ENCODE measurements around the gene SHC2. TPM values are rescaled to one million over a fixed set of nuclear protein-coding genes. Genes with fewer than 3 reads are reported as not detected.

SHC2 gene
- total RNA-seq, 1 experiment from 2014 or later: not detected

GRCh38 chr19:370641-371330, 90.0 kb downstream of the SHC2 start:
- Histone ChIP-seq H3K4me1 (replicated peaks) (no peaks in the 10 kb centered on the region), H3K9me3 (replicated peaks) (no peaks in the 10 kb centered on the region), H3K36me3 (no peaks in the 10 kb centered on the region), H3K4me3 (no peak overlapping the region), H3K27me3 (replicated peaks) (peaks cover 56% of the 10 kb centered on the region), H3K27ac (no peak overlapping the region)
- DNase-seq (ENCODE audit: low read depth in 1 of 2, low spot score in 2 of 2): peak in 1 of 2 experiments; percentile 32

DNA sequence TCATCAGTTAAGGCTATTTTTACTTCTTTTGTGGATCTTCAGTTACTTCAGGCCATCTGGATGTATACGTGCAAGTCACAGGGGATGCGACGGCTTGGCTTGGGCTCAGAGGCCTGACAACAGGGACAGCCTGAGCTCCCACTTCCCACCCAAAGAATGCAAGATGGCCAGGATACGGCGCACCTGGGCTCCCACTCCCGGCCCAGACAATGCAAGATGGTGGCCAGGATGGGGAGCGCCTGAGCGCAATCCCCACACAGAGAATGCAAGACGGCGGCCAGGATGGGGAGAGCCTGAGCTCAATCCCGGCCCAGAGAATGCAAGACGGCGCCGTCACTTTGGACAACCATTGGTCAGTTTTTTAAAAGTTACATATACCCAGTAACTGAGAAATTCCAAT, 91.0 kb downstream of the SHC2 start:
- Histone ChIP-seq H3K9me3 (replicated peaks) (no peaks in the 10 kb centered on the region), H3K4me1 (replicated peaks) (no peaks in the 10 kb centered on the region), H3K27me3 (replicated peaks) (peaks cover 47% of the 10 kb centered on the region), H3K4me3 (no peak overlapping the region), H3K27ac (no peak overlapping the region), H3K36me3 (no peaks in the 10 kb centered on the region)
- DNase-seq (ENCODE audit: low read depth in 1 of 2, low spot score in 2 of 2): peak in 1 of 2 experiments; percentile 25

- Histone ChIP-seq H3K4me1 (replicated peaks) (no peaks in the 10 kb centered on the region), H3K27ac (no peak overlapping the region), H3K36me3 (no peaks in the 10 kb centered on the region), H3K27me3 (replicated peaks) (peaks cover 41% of the 10 kb centered on the region), H3K4me3 (no peak overlapping the region), H3K9me3 (replicated peaks) (no peaks in the 10 kb centered on the region)
- peak in 1 of 2 experiments; percentile 26 for DNase-seq (ENCODE audit: low read depth in 1 of 2, low spot score in 2 of 2)
Observed at GRCh38 chr19:369256-369655, 91.6 kb downstream of the SHC2 start.

GRCh38 chr19:368630-369024, 92.2 kb downstream of the SHC2 start:
- Histone ChIP-seq H3K27ac (no peak overlapping the region), H3K9me3 (replicated peaks) (no peaks in the 10 kb centered on the region), H3K27me3 (replicated peaks) (peaks cover 34% of the 10 kb centered on the region), H3K4me3 (no peak overlapping the region), H3K4me1 (replicated peaks) (no peaks in the 10 kb centered on the region), H3K36me3 (no peaks in the 10 kb centered on the region)
- DNase-seq (ENCODE audit: low read depth in 1 of 2, low spot score in 2 of 2): peak in 1 of 2 experiments; percentile 22

- peak in 1 of 2 experiments; percentile 15 for DNase-seq (ENCODE audit: low read depth in 1 of 2, low spot score in 2 of 2)
- H3K36me3 ChIP-seq: no peaks in the 10 kb centered on the region
- no peak overlapping the region for H3K27ac ChIP-seq
- H3K4me3 ChIP-seq: no peak overlapping the region
- H3K4me1 ChIP-seq (replicated peaks): no peaks in the 10 kb centered on the region
- peaks cover 29% of the 10 kb centered on the region for H3K27me3 ChIP-seq (replicated peaks)
- H3K9me3 ChIP-seq (replicated peaks): no peaks in the 10 kb centered on the region
Observed at GRCh38 chr19:367963-368629, 92.7 kb downstream of the SHC2 start.

DNA sequence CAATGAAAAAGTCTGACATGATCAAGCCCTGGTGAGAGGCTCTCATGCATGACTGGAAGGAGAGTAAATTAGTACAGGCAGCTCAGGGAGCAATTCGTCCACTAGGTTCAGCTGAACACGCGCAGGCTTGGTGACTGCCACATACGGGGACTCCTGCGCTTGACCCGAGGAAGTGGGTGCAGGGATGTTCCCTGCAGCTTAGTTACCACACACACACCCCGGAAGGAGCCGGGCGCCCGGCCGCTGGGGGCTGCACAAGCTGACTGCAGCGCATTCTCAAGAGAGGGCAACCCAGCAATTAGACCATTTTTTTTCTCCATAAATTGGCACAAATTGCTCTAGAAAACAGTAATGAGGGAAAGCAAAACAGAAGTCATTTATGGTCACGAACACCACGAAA, 93.3 kb downstream of the SHC2 start:
- no peak overlapping the region for H3K27ac ChIP-seq
- H3K27me3 ChIP-seq (replicated peaks): peaks cover 24% of the 10 kb centered on the region
- H3K4me1 ChIP-seq (replicated peaks): no peaks in the 10 kb centered on the region
- H3K9me3 ChIP-seq (replicated peaks): no peaks in the 10 kb centered on the region
- no peaks in the 10 kb centered on the region for H3K36me3 ChIP-seq
- H3K4me3 ChIP-seq: no peak overlapping the region
- peak in 1 of 2 experiments; percentile 31 for DNase-seq (ENCODE audit: low read depth in 1 of 2, low spot score in 2 of 2)

GRCh38 chr19:366951-367350, 93.9 kb downstream of the SHC2 start:
- Histone ChIP-seq H3K9me3 (replicated peaks) (no peaks in the 10 kb centered on the region), H3K36me3 (no peaks in the 10 kb centered on the region), H3K27ac (no peak overlapping the region), H3K4me3 (no peak overlapping the region), H3K4me1 (replicated peaks) (no peaks in the 10 kb centered on the region), H3K27me3 (replicated peaks) (peaks cover 18% of the 10 kb centered on the region)
- peak in 1 of 2 experiments; percentile 30 for DNase-seq (ENCODE audit: low read depth in 1 of 2, low spot score in 2 of 2)

Other genes starting within 250 kb of the SHC2 start
- 7.3 and 18.5 TPM in 2 replicates for gene PLPP2, start 169.6 kb downstream of the SHC2 start, total RNA-seq (2014; rRNA removed; shearing (Covaris generic))
- 19.9 and 26.6 TPM in 2 replicates for gene MIER2, start 116.2 kb downstream of the SHC2 start, total RNA-seq (2014; rRNA removed; shearing (Covaris generic))
- 0.05 TPM in 1 of 2 replicates, not detected in the other for gene C2CD4C, start 51.9 kb downstream of the SHC2 start, total RNA-seq (2014; rRNA removed; shearing (Covaris generic))
- gene MADCAM1, start 35.5 kb upstream of the SHC2 start, total RNA-seq (2014; rRNA removed; shearing (Covaris generic)): not detected in 2 replicates
- 68.7 and 73.3 TPM in 2 replicates for gene TPGS1, start 46.5 kb upstream of the SHC2 start, total RNA-seq (2014; rRNA removed; shearing (Covaris generic))
- gene CDC34, start 70.7 kb upstream of the SHC2 start, total RNA-seq (2014; rRNA removed; shearing (Covaris generic)): 62.1 and 97.9 TPM in 2 replicates
- gene GZMM, start 83.0 kb upstream of the SHC2 start, total RNA-seq (2014; rRNA removed; shearing (Covaris generic)): not detected in 2 replicates
- 444 and 577 TPM in 2 replicates for gene BSG, start 111.6 kb upstream of the SHC2 start, total RNA-seq (2014; rRNA removed; shearing (Covaris generic))
- gene HCN2, start 128.8 kb upstream of the SHC2 start, total RNA-seq (2014; rRNA removed; shearing (Covaris generic)): 2.2 and 4.3 TPM in 2 replicates
- 44.2 and 44.7 TPM in 2 replicates for gene POLRMT, start 172.5 kb upstream of the SHC2 start, total RNA-seq (2014; rRNA removed; shearing (Covaris generic))
- gene FGF22, start 178.8 kb upstream of the SHC2 start, total RNA-seq (2014; rRNA removed; shearing (Covaris generic)): 0.13 TPM in 1 of 2 replicates, not detected in the other
- gene RNF126, start 202.2 kb upstream of the SHC2 start, total RNA-seq (2014; rRNA removed; shearing (Covaris generic)): 55.9 and 79.3 TPM in 2 replicates
- 317 and 364 TPM in 2 replicates for gene FSTL3, start 215.4 kb upstream of the SHC2 start, total RNA-seq (2014; rRNA removed; shearing (Covaris generic))
- gene PRSS57, start 234.4 kb upstream of the SHC2 start, total RNA-seq (2014; rRNA removed; shearing (Covaris generic)): not detected in 2 replicates
- not detected in 2 replicates for gene PALM, start 247.9 kb upstream of the SHC2 start, total RNA-seq (2014; rRNA removed; shearing (Covaris generic))